WTC11 (cell line): ENCODE results near the gene ALMS1. TPM values are rescaled to one million over a fixed set of nuclear protein-coding genes. Genes with fewer than 3 reads are reported as not detected.

ENCODE experiments used
- ATAC-seq: fragments of 200-7000 bp; cut with Tn5 transposase; 2 replicates; pipeline ENCODE4 v1.10.0; 2021; ENCODE audit warnings: mild to moderate bottlenecking, moderate library complexity
- CTCF ChIA-PET: fragments of 300-600 bp; sonication (Branson Sonifier 250); formaldehyde crosslinking; loops from one replicate; lab custom pipeline; 2021; ENCODE audit warnings: antibody characterized with exemption; lab: Charles Lee
- POLR2A ChIA-PET: fragments of 350-600 bp; sonication (Branson Sonifier 250); formaldehyde crosslinking; loops from one replicate; lab custom pipeline; 2021; ENCODE audit warnings: antibody characterized with exemption; lab: Charles Lee
- DNase-seq: peaks from one replicate; pipeline ENCODE4 v3.0.0; 2021; ENCODE audit warnings: low spot score
- H3K27ac Mint-ChIP-seq: 2 replicates; pipeline ENCODE4 v1.8.0; 2021; ENCODE audit warnings: mixed read lengths
- H3K27me3 Mint-ChIP-seq: 2 replicates; pipeline ENCODE4 v1.8.0; 2021; ENCODE audit warnings: low read depth, mild to moderate bottlenecking, moderate library complexity, mixed read lengths
- H3K36me3 Mint-ChIP-seq: 2 replicates; pipeline ENCODE4 v1.8.0; 2021; ENCODE audit warnings: mixed read lengths
- H3K4me1 Mint-ChIP-seq: 2 replicates; pipeline ENCODE4 v1.8.0; 2022; ENCODE audit warnings: mixed read lengths
- H3K4me3 Mint-ChIP-seq: 2 replicates; pipeline ENCODE4 v1.8.0; 2021; ENCODE audit warnings: mild to moderate bottlenecking, moderate library complexity, mixed read lengths
- H3K9me3 Mint-ChIP-seq: 2 replicates; pipeline ENCODE4 v1.8.0; 2021; ENCODE audit warnings: mixed read lengths
- AR ChIP-seq: fragments of 250-450 bp; sonication (Bioruptor Pico); IDR thresholded peaks from 2 replicates; pipeline ENCODE4 v1.9.0; 2021; ENCODE audit warnings: mild to moderate bottlenecking
- ARID4B ChIP-seq: sonication (generic); formaldehyde crosslinking; IDR thresholded peaks from 2 replicates; pipeline ENCODE4 v1.8.0; 2023; ENCODE audit warnings: missing genetic modification reagents, mild to moderate bottlenecking, borderline replicate concordance
- ATF3 ChIP-seq: sonication (generic); formaldehyde crosslinking; conservative IDR thresholded peaks from 2 replicates; pipeline ENCODE4 v1.8.1; 2022; ENCODE audit warnings: mild to moderate bottlenecking, missing genetic modification reagents
- ELF4 ChIP-seq: sonication (generic); formaldehyde crosslinking; IDR thresholded peaks from 2 replicates; pipeline ENCODE4 v1.8.1; 2022; ENCODE audit warnings: low read depth, mild to moderate bottlenecking, moderate library complexity, missing genetic modification reagents
- ESRRA ChIP-seq: sonication (generic); formaldehyde crosslinking; IDR thresholded peaks from 2 replicates; pipeline ENCODE4 v1.8.1; 2022; ENCODE audit warnings: mild to moderate bottlenecking, missing genetic modification reagents, borderline replicate concordance
- MXD4 ChIP-seq: fragments of 250-450 bp; sonication (Bioruptor Pico); IDR thresholded peaks from 2 replicates; pipeline ENCODE4 v1.8.0; 2021; ENCODE audit warnings: mild to moderate bottlenecking, moderate library complexity, borderline replicate concordance
- RORB ChIP-seq: fragments of 250-450 bp; sonication (Bioruptor Pico); IDR thresholded peaks from 2 replicates; pipeline ENCODE4 v1.9.0; 2021; ENCODE audit warnings: mild to moderate bottlenecking
- TEAD1 ChIP-seq: sonication (generic); formaldehyde crosslinking; IDR thresholded peaks from 2 replicates; pipeline ENCODE4 v1.8.0; 2022; ENCODE audit warnings: mild to moderate bottlenecking, missing genetic modification reagents
- TEAD4 ChIP-seq: sonication (generic); formaldehyde crosslinking; IDR thresholded peaks from 2 replicates; pipeline ENCODE4 v1.8.0; 2022; ENCODE audit warnings: mild to moderate bottlenecking, missing genetic modification reagents
- ZBTB21 ChIP-seq: sonication (generic); formaldehyde crosslinking; IDR thresholded peaks from 2 replicates; pipeline ENCODE4 v1.8.1; 2023; ENCODE audit warnings: mild to moderate bottlenecking, missing genetic modification reagents, borderline replicate concordance
- ZBTB43 ChIP-seq: sonication (generic); formaldehyde crosslinking; IDR thresholded peaks from 2 replicates; pipeline ENCODE4 v1.8.1; 2023; ENCODE audit warnings: mild to moderate bottlenecking, missing genetic modification reagents
- ZNF219 ChIP-seq: sonication (generic); formaldehyde crosslinking; IDR thresholded peaks from 2 replicates; pipeline ENCODE4 v1.8.0; 2023; ENCODE audit warnings: missing genetic modification reagents, mild to moderate bottlenecking, borderline replicate concordance
- ZNF281 ChIP-seq: sonication (generic); formaldehyde crosslinking; IDR thresholded peaks from 2 replicates; pipeline ENCODE4 v1.8.0; 2023; ENCODE audit warnings: mild to moderate bottlenecking, missing genetic modification reagents
- ZNF317 ChIP-seq: sonication (generic); formaldehyde crosslinking; IDR thresholded peaks from 2 replicates; pipeline ENCODE4 v1.8.1; 2023; ENCODE audit warnings: low read depth, mild to moderate bottlenecking, moderate library complexity, missing genetic modification reagents, borderline replicate concordance
- ZNF512 ChIP-seq: sonication (generic); formaldehyde crosslinking; IDR thresholded peaks from 2 replicates; pipeline ENCODE4 v1.8.1; 2022; ENCODE audit warnings: missing genetic modification reagents, borderline replicate concordance
- total RNA-seq: library from RNA; stranded (reverse); gene quantifications from 3 replicates; pipeline ENCODE4 v1.2.3, GENCODE V29; 2021
- TF ChIP-seq, protein P1 (sequence below): fragments of 250-450 bp; sonication (Bioruptor Pico); IDR thresholded peaks from 2 replicates; pipeline ENCODE4 v1.9.0; 2021; ENCODE audit warnings: mild to moderate bottlenecking
- TF ChIP-seq, protein P2 (sequence below): sonication (generic); formaldehyde crosslinking; IDR thresholded peaks from 2 replicates; pipeline ENCODE4 v1.8.0; 2022; ENCODE audit warnings: mild to moderate bottlenecking, missing genetic modification reagents
- TF ChIP-seq, protein P3 (sequence below): sonication (generic); formaldehyde crosslinking; IDR thresholded peaks from 2 replicates; pipeline ENCODE4 v1.8.1; 2022; ENCODE audit warnings: low read depth, missing genetic modification reagents, borderline replicate concordance

The ALMS1 gene
- total RNA-seq, 1 experiment from 2014 or later, result 37.3 TPM

GRCh38 chr2:73386894-73387636, 1.4 kb downstream of the ALMS1 start:
- Mint-ChIP-seq H3K27me3 (peaks cover 20% of the 10 kb centered on the region), H3K9me3 (no peaks in the 10 kb centered on the region), H3K27ac (no peak overlapping the region; the same call in 1 of the 2 replicates), H3K36me3 (no peaks in the 10 kb centered on the region)
- DNase-seq, result no peak
- CTCF ChIA-PET, result interaction anchor here (2.2 kb wide), 1 partner anchor 96 kb away, joined by 16 read pairs; no protein-coding TSS in a partner anchor
- TF ChIP-seq ARID4B (CRISPR knock-in tag) (no peak), ZNF281 (no peak), ESRRA (CRISPR knock-in tag) (no peak), ZNF317 (CRISPR knock-in tag) (no peak), ELF4 (CRISPR knock-in tag) (no peak), ZNF219 (CRISPR knock-in tag) (no peak), ZBTB43 (CRISPR knock-in tag) (no peak), ZNF512 (no peak), ATF3 (CRISPR knock-in tag) (no peak), ZBTB21 (CRISPR knock-in tag) (no peak), MXD4 (no peak), RORB (CRISPR knock-in tag) (no peak), AR (CRISPR knock-in tag) (no peak), TEAD4 (CRISPR knock-in tag) (no peak), TEAD1 (no peak)
- TF ChIP-seq, protein P1, sequence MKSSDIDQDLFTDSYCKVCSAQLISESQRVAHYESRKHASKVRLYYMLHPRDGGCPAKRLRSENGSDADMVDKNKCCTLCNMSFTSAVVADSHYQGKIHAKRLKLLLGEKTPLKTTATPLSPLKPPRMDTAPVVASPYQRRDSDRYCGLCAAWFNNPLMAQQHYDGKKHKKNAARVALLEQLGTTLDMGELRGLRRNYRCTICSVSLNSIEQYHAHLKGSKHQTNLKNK (CRISPR knock-in tag), result no peak
- TF ChIP-seq, protein P2, sequence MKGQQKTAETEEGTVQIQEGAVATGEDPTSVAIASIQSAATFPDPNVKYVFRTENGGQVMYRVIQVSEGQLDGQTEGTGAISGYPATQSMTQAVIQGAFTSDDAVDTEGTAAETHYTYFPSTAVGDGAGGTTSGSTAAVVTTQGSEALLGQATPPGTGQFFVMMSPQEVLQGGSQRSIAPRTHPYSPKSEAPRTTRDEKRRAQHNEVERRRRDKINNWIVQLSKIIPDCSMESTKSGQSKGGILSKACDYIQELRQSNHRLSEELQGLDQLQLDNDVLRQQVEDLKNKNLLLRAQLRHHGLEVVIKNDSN, result no peak
- TF ChIP-seq, protein P3, sequence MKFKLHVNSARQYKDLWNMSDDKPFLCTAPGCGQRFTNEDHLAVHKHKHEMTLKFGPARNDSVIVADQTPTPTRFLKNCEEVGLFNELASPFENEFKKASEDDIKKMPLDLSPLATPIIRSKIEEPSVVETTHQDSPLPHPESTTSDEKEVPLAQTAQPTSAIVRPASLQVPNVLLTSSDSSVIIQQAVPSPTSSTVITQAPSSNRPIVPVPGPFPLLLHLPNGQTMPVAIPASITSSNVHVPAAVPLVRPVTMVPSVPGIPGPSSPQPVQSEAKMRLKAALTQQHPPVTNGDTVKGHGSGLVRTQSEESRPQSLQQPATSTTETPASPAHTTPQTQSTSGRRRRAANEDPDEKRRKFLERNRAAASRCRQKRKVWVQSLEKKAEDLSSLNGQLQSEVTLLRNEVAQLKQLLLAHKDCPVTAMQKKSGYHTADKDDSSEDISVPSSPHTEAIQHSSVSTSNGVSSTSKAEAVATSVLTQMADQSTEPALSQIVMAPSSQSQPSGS (CRISPR knock-in tag), result no peak
- TF ChIP-seq, all 79 proteins: peak for 0
- no peak for ATAC-seq
- POLR2A ChIA-PET, result no interaction called here
- peak overlapping the region; percentile 94 for H3K4me3 Mint-ChIP-seq
- peaks cover 17% of the 10 kb centered on the region for H3K4me1 Mint-ChIP-seq
